ENCODE data around the gene HSD3B7.
A peak's percentile ranks its signal among the peaks of the same experiment; 100 is the strongest.

The HSD3B7 gene

DNA sequence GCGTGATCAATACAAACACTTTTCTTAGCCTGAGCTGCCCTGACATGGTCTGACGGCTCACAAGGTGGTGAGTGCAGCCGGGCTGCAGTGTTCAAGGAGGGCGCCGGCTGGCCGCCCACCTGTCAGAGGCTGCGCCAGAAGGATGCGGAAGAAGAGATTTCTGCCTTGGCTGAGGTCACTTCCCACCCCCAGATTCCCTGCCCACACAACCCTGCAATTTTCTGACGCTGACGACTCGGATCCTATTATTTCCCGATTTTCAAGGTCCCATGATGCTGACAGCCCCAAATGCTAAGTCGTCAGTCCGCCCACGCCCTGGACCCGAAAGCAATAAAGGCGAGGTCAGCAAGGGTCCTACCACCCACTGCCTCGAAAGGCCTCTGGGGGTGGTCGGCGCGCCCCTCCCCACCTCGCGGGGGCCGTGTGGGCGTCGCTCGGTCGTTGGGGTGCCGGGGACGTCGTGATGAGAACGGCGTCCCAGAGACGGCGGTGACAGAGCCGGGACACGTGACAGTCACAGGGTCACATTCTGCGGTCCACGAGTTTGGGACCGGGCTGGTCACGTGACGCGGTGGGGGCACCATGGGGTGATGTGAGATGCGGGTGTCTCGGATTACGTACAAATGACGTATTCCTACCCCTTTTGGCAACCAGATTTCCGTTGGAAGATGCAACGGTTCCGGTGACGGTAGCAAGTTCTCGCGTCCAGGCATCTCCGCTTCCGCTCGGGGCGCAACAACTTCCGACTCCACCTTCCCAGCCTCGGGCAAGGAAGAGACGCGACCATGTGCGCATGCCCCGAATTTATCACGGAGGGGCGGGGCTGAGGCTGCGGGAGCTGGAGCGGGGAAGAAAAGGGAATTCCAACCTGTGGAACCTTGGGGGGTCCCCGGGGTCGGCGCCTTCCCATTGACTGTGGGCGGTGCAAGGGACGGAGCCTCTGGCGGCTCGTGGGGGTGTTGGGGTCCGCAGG, 48.0 kb downstream of the HSD3B7 start, which contains the start of gene STX4:
Gene STX4, plus strand, starts transcription at position 823 of the 973 bp plus-strand sequence. CDS start 248 bp downstream, outside the sequence.
- peak; percentile 92 for DNase-seq (ENCODE audit: extremely low read depth, insufficient read length)
- H3K27me3 ChIP-seq (replicated peaks; ENCODE audit: control insufficient read depth, insufficient read depth, low read length): no peaks in the 10 kb centered on the region
- peaks cover 9% of the 10 kb centered on the region for H3K36me3 ChIP-seq (ENCODE audit: control insufficient read depth, insufficient read depth, low read length)
- peak within 1 kb of the TSS; percentile 100 for H3K4me3 ChIP-seq (replicated peaks; ENCODE audit: low read depth, low read length)
- TF ChIP-seq, protein P1, sequence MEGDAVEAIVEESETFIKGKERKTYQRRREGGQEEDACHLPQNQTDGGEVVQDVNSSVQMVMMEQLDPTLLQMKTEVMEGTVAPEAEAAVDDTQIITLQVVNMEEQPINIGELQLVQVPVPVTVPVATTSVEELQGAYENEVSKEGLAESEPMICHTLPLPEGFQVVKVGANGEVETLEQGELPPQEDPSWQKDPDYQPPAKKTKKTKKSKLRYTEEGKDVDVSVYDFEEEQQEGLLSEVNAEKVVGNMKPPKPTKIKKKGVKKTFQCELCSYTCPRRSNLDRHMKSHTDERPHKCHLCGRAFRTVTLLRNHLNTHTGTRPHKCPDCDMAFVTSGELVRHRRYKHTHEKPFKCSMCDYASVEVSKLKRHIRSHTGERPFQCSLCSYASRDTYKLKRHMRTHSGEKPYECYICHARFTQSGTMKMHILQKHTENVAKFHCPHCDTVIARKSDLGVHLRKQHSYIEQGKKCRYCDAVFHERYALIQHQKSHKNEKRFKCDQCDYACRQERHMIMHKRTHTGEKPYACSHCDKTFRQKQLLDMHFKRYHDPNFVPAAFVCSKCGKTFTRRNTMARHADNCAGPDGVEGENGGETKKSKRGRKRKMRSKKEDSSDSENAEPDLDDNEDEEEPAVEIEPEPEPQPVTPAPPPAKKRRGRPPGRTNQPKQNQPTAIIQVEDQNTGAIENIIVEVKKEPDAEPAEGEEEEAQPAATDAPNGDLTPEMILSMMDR (IDR thresholded peaks at IDR 0.05; ENCODE audit: insufficient read depth, low read length, poor library complexity, severe bottlenecking): no peak

DNA sequence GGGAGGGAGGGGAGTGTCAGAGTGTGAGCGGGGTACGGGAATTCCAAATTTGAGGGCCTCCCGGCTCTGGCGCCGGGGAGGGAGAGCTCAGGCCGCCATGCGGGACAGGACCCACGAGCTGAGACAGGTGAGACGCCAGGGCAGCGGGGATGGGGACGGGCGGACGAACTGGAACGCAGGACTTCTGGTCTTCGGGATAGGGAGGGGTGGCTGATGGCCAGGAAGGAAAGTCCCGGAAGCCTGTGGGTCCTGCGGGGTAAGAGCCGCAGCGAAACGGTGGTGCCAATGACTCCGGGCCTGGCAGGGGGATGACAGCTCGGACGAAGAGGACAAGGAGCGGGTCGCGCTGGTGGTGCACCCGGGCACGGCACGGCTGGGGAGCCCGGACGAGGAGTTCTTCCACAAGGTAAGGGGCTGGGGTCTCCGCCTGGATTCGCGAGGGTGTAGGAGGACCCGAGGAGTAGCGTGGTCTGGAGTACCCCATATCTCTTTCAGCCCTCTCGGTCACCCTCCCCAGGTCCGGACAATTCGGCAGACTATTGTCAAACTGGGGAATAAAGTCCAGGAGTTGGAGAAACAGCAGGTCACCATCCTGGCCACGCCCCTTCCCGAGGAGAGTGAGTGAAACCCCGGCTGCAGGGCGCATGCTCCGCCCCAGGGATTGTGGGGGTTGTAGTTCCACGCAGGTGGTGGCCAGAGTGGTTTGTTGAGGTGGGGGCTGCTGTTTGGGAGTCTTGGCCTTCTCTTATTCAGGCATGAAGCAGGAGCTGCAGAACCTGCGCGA, 48.9 kb downstream of the HSD3B7 start:
- Histone ChIP-seq H3K4me3 (replicated peaks; ENCODE audit: low read depth, low read length) (peak overlapping the region; percentile 100), H3K36me3 (ENCODE audit: control insufficient read depth, insufficient read depth, low read length) (peaks cover 14% of the 10 kb centered on the region), H3K27me3 (replicated peaks; ENCODE audit: control insufficient read depth, insufficient read depth, low read length) (no peaks in the 10 kb centered on the region)
- TF ChIP-seq, protein P1 (IDR thresholded peaks at IDR 0.05; ENCODE audit: insufficient read depth, low read length, poor library complexity, severe bottlenecking): no peak
- peak; percentile 79 for DNase-seq (ENCODE audit: extremely low read depth, insufficient read length)

DNA sequence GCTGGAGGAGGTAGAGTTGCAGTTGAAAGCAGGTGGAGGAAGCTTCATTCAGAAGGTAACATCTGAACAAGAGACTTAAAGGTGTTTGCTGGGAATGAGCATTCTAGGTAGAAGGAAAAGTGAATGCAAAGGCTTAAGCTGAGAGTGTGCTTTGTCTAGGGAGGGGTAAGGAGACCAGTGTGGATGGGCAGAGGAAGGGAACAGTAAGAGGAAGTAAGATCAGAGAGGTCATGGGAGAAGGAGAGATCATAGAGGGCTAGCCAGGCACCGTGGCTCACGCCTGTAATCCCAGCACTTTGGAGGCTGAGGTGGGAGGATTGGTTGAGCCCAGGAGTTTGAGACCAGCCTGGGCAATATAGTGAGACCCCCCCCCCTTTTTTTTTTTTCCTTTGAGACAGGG, 51.7 kb downstream of the HSD3B7 start:
- TF ChIP-seq, protein P1 (IDR thresholded peaks at IDR 0.05; ENCODE audit: insufficient read depth, low read length, poor library complexity, severe bottlenecking): no peak
- Histone ChIP-seq H3K4me3 (replicated peaks; ENCODE audit: low read depth, low read length) (no peak overlapping the region), H3K27me3 (replicated peaks; ENCODE audit: control insufficient read depth, insufficient read depth, low read length) (no peaks in the 10 kb centered on the region), H3K36me3 (ENCODE audit: control insufficient read depth, insufficient read depth, low read length) (peaks cover 26% of the 10 kb centered on the region)
- DNase-seq (ENCODE audit: extremely low read depth, insufficient read length): no peak
